K562 (cell line): ENCODE data around the gene APOL4.

Experiments used
- CAMTA2 ChIP-seq: fragments of 250-450 bp; sonication (Bioruptor Pico); conservative IDR thresholded peaks from 2 replicates; pipeline ENCODE4 v1.5.1; 2022
- CTBP1 ChIP-seq: fragments of 450-650 bp; IDR thresholded peaks from 2 replicates; pipeline ENCODE4 v1.6.1; 2016; ENCODE audit warnings: borderline replicate concordance
- FOS ChIP-seq: IDR thresholded peaks from 3 replicates; pipeline ENCODE4 v1.6.1; 2011; ENCODE audit not compliant: insufficient read length; ENCODE audit errors: extremely low read depth
- GABPA ChIP-seq: fragments of 200-800 bp; sonication (Bioruptor generic); conservative IDR thresholded peaks from 2 replicates; pipeline ENCODE4 v1.6.1; 2016; ENCODE audit warnings: low read depth, missing genetic modification characterization, missing compliant biosample characterization
- HDAC1 ChIP-seq, 2 experiments: fragments of 450-650 bp; IDR thresholded peaks; 2 replicates each; pipeline ENCODE4 v1.6.1; 2016 to 2017; ENCODE audit warnings: inconsistent platforms in 1 of 2, mild to moderate bottlenecking in 1 of 2, moderate library complexity in 1 of 2
- HMGN3 ChIP-seq: IDR thresholded peaks from 2 replicates; pipeline ENCODE4 v1.6.1; 2011; ENCODE audit warnings: borderline replicate concordance, low read depth, mild to moderate bottlenecking, mixed read lengths, low read length; ENCODE audit not compliant: insufficient read length; ENCODE audit errors: extremely low read depth
- POLR2A ChIP-seq: fragments of 450-650 bp; conservative IDR thresholded peaks from 2 replicates; pipeline ENCODE4 v1.6.1; 2016
- POLR3A ChIP-seq: IDR thresholded peaks from 2 replicates; pipeline ENCODE4 v1.6.1; 2011; ENCODE audit warnings: borderline replicate concordance, mild to moderate bottlenecking, moderate library complexity; ENCODE audit not compliant: insufficient read length, insufficient read depth; ENCODE audit errors: extremely low read depth
- SAP30 ChIP-seq: fragments of 200-600 bp; sonication (generic); IDR thresholded peaks from 2 replicates; pipeline ENCODE4 v1.6.1; 2012; ENCODE audit warnings: borderline replicate concordance, low read depth, mild to moderate bottlenecking, moderate library complexity, low read length, control low read depth, inconsistent platforms; ENCODE audit not compliant: insufficient read depth, poor library complexity, severe bottlenecking
- SNRNP70 ChIP-seq: fragments of 200-400 bp; formaldehyde crosslinking; optimal IDR thresholded peaks from 2 replicates; pipeline ENCODE3; 2017; ENCODE audit warnings: low read depth, low read length
- ZBTB33 ChIP-seq: sonication (generic); formaldehyde crosslinking; IDR thresholded peaks from 2 replicates; pipeline ENCODE4 v1.8.1; 2023; ENCODE audit warnings: mild to moderate bottlenecking, missing genetic modification reagents
- ZNF121 ChIP-seq: sonication (generic); formaldehyde crosslinking; conservative IDR thresholded peaks from 2 replicates; pipeline ENCODE4 v1.8.0; 2022; ENCODE audit warnings: missing genetic modification reagents
- ZNF318 ChIP-seq, 2 experiments: fragments of 450-650 bp; IDR thresholded peaks; 2 replicates each; pipeline ENCODE4 v1.6.1; 2016; ENCODE audit warnings: mild to moderate bottlenecking in 2 of 2, borderline replicate concordance in 1 of 2, low read depth in 1 of 2, moderate library complexity in 1 of 2
- TF ChIP-seq, protein P1 (sequence below): fragments of 250-450 bp; sonication (Bioruptor Pico); IDR thresholded peaks from 2 replicates; pipeline ENCODE4 v1.4.0; 2020; ENCODE audit warnings: mild to moderate bottlenecking, moderate library complexity

- TF ChIP-seq CAMTA2 (CRISPR knock-in tag) (no peak), SNRNP70 (no peak), GABPA (tag) (no peak), POLR2A (no peak), CTBP1 (no peak), POLR3A (no peak), HDAC1 (IDR thresholded peaks at IDR 0.05) (no peak), SAP30 (no peak), FOS (no peak), ZNF121 (CRISPR knock-in tag) (no peak), ZNF318 (IDR thresholded peaks at IDR 0.05; ENCODE audit: borderline replicate concordance in 1 of 2, low read depth in 1 of 2) (no peak), ZBTB33 (CRISPR knock-in tag) (no peak), HMGN3 (no peak)
- TF ChIP-seq, protein P1, sequence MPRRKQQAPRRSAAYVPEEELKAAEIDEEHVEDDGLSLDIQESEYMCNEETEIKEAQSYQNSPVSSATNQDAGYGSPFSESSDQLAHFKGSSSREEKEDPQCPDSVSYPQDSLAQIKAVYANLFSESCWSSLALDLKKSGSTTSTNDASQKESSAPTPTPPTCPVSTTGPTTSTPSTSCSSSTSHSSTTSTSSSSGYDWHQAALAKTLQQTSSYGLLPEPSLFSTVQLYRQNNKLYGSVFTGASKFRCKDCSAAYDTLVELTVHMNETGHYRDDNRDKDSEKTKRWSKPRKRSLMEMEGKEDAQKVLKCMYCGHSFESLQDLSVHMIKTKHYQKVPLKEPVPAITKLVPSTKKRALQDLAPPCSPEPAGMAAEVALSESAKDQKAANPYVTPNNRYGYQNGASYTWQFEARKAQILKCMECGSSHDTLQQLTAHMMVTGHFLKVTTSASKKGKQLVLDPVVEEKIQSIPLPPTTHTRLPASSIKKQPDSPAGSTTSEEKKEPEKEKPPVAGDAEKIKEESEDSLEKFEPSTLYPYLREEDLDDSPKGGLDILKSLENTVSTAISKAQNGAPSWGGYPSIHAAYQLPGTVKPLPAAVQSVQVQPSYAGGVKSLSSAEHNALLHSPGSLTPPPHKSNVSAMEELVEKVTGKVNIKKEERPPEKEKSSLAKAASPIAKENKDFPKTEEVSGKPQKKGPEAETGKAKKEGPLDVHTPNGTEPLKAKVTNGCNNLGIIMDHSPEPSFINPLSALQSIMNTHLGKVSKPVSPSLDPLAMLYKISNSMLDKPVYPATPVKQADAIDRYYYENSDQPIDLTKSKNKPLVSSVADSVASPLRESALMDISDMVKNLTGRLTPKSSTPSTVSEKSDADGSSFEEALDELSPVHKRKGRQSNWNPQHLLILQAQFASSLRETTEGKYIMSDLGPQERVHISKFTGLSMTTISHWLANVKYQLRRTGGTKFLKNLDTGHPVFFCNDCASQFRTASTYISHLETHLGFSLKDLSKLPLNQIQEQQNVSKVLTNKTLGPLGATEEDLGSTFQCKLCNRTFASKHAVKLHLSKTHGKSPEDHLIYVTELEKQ (CRISPR knock-in tag), result no peak
Measured at GRCh38 chr22:36206255-36206654, 4.6 kb upstream of the APOL4 start.
